Lower leg skin (tissue), 4 donors: ENCODE data around the gene MTERF2. TPM values are rescaled to one million over a fixed set of nuclear protein-coding genes. Genes with fewer than 3 reads are reported as not detected.

Experiments
- DNase-seq, 2 donors: peaks; one replicate each; pipeline ENCODE4 v3.0.0-alpha.2; 2019; ENCODE audit warnings: low spot score in 2 of 2
- H3K4me3 ChIP-seq: fragments of 200-600 bp; sonication (generic); 2 replicates; pipeline ENCODE4 v1.5.1; 2017; ENCODE audit warnings: mild to moderate bottlenecking, low read depth; ENCODE audit not compliant: poor library complexity, severe bottlenecking
- CTCF ChIP-seq, 3 donors: fragments of 450-650 bp; IDR thresholded peaks; one replicate each; pipeline ENCODE4 v1.5.1; 2016; ENCODE audit warnings: antibody characterized with exemption in 3 of 3, mild to moderate bottlenecking in 3 of 3, moderate library complexity in 2 of 3
- POLR2A ChIP-seq, 2 donors: fragments of 450-650 bp; IDR thresholded peaks; one replicate each; pipeline ENCODE4 v1.6.1; 2016 to 2017; ENCODE audit warnings: antibody characterized with exemption in 2 of 2, mild to moderate bottlenecking in 1 of 2, moderate library complexity in 1 of 2
- WGBS, 2 donors: methylation state at CpG; one replicate each; pipeline ENCODE4 v1.1.5; 2018; 5-methylcytosine and 5-hydroxymethylcytosine counted together
- intact Hi-C: fragments of 100-400 bp; cut with DNase I; formaldehyde crosslinking; loops from one replicate; pipeline ENCODE4 v1.15.0; 2023; ENCODE audit warnings: low total_unique reads
- total RNA-seq, 4 donors: library from RNA; depleted of rRNA; stranded (reverse); fragments of >200 nt; gene quantifications; one replicate each; pipeline ENCODE4 v1.1.0, GENCODE V29; 2016

The MTERF2 gene
- total RNA-seq, 4 donors from 2014 or later, result 3.7 to 9.8 (median 8.4) TPM

DNA sequence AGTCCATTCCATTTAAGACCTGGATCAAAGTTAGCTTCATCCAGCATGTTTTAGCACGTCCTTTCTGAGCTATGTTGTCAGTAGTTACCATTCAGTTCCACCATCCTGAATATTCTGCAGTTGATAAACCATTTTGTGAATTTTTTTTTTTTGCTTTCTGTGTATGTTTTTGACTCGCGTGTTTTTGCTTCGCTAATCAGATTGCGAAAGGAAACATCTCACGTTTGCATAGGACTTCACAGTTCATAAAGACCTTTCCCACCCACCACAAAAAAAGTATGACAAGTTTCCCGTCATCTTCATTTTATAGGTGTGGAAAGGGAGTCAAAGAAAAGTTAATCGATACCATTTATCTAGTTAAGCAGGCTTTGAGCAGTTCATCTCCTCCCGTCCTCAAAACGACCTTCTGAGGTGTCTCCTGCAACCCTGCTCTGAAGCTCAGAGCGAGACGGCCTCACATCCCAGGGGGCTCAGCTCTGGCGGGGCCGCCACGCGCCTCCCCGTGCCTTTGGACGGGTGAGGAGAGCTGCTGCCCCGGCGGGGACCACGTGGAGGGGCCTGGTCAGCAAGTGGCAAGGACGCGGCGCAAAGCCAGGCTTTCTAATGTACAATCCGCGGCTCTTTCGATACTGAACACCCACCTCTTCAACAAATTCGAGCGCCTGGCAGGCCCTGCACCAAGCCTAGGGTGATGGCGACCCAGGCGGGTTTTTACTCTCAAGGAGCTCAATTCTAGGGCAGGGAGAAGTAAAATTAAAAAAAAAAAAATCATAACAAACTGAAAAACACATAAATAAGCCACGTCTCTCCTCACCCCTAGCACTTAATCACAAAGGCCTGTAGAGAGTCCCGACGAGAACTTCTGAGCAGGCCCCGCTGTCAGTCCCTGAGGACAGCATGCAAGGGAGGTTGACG is 32.2 kb downstream of the MTERF2 start:
- TF ChIP-seq CTCF (IDR thresholded peaks at IDR 0.05) (no peak), POLR2A (IDR thresholded peaks at IDR 0.05) (no peak)
- intact Hi-C loops, result no loop called here
- DNase-seq, result peak; percentile 29 to 89
- H3K4me3 ChIP-seq, result peak overlapping the region; percentile 85
- WGBS, 2 donors, result 30 to 40% methylated on average over 36 of the region's 36 CpGs

- DNase-seq, result no peak
- H3K4me3 ChIP-seq, result no peak overlapping the region
- TF ChIP-seq CTCF (IDR thresholded peaks at IDR 0.05) (no peak), POLR2A (IDR thresholded peaks at IDR 0.05) (no peak)
- WGBS, 2 donors, result 56 to 60% methylated on average over 12 of the region's 12 CpGs
- intact Hi-C loops, result no loop called here
Measured at GRCh38 chr12:106953352-106954250, 33.3 kb downstream of the MTERF2 start.

- no peak for DNase-seq
- WGBS, 2 donors, result 93 to 98% methylated on average over 5 of the region's 5 CpGs
- H3K4me3 ChIP-seq, result no peak overlapping the region
- TF ChIP-seq CTCF (IDR thresholded peaks at IDR 0.05) (no peak), POLR2A (IDR thresholded peaks at IDR 0.05) (no peak)
- intact Hi-C loops, result no loop called here
Measured at GRCh38 chr12:106950591-106950990, 36.4 kb downstream of the MTERF2 start.

GRCh38 chr12:106947461-106947860 is 39.5 kb downstream of the MTERF2 start:
- TF ChIP-seq POLR2A (IDR thresholded peaks at IDR 0.05), result no peak
- no peak for TF ChIP-seq CTCF (IDR thresholded peaks at IDR 0.05)
- no peak for DNase-seq
- no peak overlapping the region for H3K4me3 ChIP-seq
- intact Hi-C loops, result no loop called here

- TF ChIP-seq POLR2A (IDR thresholded peaks at IDR 0.05) (no peak), CTCF (IDR thresholded peaks at IDR 0.05) (no peak)
- WGBS, 2 donors, result 20 to 22% methylated on average over 1 of the region's 1 CpG
- intact Hi-C loops, result no loop called here
- no peak for DNase-seq
- H3K4me3 ChIP-seq, result no peak overlapping the region
Measured at GRCh38 chr12:106945261-106945851, 41.6 kb downstream of the MTERF2 start.
